Hypothalamus (tissue), 51 donors: ENCODE data around the gene FARSA.
A peak's percentile ranks its signal among the peaks of the same experiment; 100 is the strongest.
"Not testable (repeated sequence)": the region's sequence is repeated elsewhere in the genome, so short reads cannot be mapped to it uniquely, and the experiment has no call there.

Experiments used
- DNase-seq, 51 donors: peaks; one replicate each; lab custom pipeline; 2025; lab: John Stamatoyannopoulos, UW

FARSA gene

GRCh38 chr19:12938779-12939601 is 5.5 kb upstream of the FARSA start:
- peak in 3 of 51 donors; percentile 13 to 27 (median 24) for DNase-seq

- DNase-seq: peak; percentile 72 to 100 (median 99)
These were observed 4.6 kb upstream of the FARSA start, which contains the start of gene CALR for GRCh38 chr19:12937927-12938778. TSS of gene CALR (plus strand) at chr19:12938609. CDS start at chr19:12938680, 71 bp downstream.

DNA sequence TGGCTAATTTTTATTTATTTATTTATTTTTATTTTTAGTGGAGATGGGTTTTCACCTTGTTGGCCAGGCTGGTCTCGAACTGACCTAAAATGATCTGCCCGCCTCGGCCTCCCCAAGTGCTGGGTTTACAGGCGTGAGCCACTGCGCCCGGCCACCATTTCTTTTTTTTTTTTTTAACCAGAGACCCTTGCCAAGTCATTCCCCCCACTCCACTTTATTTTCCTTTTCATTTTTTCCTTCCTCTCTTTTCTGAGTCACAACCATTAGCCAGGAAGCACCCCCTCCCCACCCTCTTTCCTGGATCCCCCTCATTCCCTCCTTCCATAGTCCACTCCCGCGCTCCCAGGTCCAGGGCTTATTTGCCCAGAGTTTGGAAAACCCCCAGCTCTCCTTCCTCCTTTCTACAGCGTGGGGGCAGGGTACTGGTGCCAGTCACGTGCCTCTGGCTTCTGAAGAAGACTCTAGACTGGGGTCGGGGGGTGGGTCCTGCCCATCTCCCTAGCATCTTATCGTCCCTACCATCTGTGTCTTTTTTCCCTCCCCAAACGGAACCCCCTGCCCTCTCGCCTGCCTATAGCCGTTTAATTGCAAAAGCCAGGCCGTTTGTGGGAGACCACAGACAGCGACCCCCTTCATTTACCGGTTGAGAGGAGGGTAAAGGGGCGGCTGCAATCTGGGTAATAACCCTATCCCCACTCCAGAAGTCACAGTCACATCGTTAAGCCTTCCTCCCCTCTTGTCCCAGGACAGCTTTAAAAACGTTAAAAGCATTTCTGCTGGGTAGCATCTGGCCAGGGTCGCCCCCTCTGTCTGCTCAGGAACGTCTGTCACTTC is 3.8 kb upstream of the FARSA start:
- peak in 14 of 51 donors; percentile 8 to 38 (median 20) for DNase-seq

DNA sequence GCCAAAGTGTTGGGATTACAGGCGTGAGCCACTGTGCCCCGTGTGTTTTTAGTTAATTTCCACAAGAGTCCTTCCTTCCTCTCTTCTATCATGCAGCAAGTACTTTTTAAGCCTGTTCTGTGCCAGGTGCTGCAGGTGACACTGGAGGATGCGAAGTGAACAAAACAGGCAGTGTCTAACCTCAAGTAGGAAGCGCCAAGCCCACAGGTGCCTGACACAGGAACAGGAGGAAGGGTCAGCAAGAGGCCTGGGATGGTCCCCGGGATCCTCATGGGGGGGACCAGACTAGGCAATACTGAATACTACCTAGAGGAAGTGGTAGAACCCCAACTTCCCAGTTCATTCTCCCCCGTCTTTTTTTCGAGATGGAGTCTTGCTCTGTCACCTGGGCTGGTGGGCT is 3.1 kb upstream of the FARSA start:
- DNase-seq: no peak

DNA sequence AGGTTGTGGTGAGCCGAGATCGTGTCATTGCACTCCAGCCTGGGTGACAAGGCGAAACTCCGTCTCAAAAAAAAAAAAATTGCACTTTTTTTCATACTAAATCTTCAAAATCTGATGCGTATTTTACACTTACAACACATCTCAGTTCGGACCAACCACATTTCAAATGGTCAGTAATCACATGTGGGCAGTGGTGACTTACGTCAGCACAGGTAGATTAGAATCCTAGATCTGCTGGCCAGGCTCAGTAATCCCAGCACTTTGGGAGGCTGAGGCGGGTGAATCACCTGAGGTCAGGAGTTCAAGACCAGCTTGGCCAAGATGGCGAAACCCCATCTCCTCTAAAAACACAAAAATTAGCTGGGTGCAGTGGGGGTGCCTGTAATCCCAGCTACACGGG is 1.6 kb upstream of the FARSA start:
- no peak for DNase-seq

DNA sequence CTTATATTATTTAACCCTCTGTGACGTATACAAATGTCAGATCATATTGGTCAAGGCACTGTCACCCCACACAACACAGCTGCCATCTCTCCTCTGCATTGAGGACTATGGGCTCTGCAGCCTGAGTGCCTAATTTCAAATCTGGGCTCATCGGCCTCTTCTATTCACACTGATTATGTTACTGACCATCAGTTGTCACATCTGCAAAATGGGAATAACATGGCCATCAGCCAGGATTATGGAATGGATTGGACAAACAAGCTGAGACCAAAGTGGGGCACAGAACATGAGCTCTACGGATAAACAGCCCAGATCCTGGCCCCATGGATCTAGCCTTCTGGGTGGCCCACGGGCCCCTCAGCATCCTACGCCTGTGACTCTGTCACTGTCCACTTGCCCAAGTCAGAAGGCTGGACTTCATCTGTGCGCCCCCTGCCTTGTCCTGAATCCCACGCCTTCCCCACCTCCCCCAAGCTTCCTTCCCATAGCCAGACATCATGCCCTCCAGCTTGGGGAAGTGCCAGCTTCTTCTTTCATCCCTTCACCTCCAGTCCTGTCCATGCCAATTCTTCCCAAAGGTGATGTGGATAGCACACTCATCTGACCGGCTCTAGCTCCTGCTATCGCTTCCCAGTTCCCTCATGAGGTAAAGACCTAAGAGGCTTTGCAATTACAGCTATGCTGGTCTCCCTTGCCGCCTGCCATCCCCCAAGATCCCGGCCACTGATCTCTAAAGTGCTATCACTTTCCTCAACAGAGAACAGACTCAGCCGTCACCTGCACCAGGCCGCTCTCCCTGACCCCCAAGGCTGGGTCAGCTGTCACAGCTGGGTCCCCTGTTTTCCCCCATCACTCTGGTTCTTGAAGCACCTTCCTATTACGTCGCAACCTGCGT is 872 bp downstream of the FARSA start:
- no peak for DNase-seq

- DNase-seq: no peak
These were observed 3.4 kb downstream of the FARSA start for GRCh38 chr19:12930002-12930645.

DNA sequence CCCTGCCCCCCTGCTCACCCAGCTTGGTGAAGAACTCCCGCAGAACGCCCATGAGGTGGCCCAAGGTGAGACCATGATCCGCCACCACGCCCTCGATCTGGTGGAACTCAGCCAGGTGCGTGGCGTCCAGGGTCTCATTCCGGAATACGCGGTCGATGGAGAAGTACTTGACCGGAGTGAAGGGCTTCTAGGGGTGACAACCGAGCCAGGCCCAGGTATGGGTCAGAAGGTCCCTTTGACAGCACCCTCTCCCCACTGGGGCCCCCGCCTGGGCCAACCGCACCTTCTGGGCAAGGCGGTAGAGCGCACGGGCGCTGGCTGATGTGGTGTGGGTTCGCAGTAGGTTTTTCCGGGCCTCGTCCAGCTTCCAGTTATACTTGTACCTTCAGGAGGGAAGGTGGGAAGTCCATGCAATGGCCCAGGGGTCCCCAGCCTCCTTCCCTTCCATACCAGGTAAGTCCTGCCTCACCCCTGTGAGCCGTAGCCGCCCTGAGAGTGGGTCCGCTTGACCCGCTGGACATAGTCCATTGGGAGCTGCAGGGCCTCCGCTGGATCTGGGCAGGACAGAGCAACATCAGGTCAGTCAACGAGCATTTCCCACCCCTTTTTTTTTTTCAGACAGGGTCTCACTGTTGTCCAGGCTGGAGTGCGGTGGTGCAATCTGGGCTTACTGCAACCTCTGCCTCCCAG is 8.7 kb downstream of the FARSA start:
- DNase-seq: no peak

GRCh38 chr19:12922959-12923358 is 10.6 kb downstream of the FARSA start:
- no peak for DNase-seq

- DNase-seq: no peak
These were observed 12.5 kb downstream of the FARSA start for GRCh38 chr19:12921047-12921446.

- DNase-seq: no peak
These were observed 15.3 kb downstream of the FARSA start for GRCh38 chr19:12918253-12918652.

GRCh38 chr19:12915860-12916259 is 17.7 kb downstream of the FARSA start:
- not testable (repeated sequence) for DNase-seq

GRCh38 chr19:12913851-12914690 is 19.4 kb downstream of the FARSA start:
- peak in 17 of 51 donors; percentile 2 to 43 (median 13) for DNase-seq

DNA sequence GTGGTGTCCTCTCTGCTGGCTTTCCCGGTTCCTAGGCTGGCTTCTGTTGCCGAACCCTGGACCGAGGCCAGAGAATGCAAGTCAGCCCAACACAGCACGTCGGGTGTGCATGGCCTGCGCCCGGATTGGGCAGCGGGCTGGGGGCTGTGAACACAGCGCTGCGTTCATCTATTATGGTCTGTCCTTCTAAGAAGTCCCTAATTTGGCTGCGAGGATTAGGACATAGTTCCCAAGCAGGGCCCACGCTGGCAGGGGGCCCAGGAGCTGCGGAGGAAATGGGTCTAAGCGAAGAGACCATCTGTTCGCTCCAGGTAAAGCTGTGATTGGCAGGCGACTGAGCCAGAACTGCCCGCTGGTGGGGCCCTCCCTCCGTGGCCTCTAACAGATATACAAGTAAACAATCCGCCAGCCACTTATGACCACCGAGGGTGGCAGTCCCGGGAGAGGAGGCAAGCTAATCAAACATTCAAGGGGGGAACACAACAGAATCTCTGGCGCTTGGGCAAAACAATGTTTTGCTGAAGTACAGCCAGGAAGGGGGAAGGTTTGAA is 20.4 kb downstream of the FARSA start:
- peak in 47 of 51 donors; percentile 16 to 89 (median 77) for DNase-seq

DNA sequence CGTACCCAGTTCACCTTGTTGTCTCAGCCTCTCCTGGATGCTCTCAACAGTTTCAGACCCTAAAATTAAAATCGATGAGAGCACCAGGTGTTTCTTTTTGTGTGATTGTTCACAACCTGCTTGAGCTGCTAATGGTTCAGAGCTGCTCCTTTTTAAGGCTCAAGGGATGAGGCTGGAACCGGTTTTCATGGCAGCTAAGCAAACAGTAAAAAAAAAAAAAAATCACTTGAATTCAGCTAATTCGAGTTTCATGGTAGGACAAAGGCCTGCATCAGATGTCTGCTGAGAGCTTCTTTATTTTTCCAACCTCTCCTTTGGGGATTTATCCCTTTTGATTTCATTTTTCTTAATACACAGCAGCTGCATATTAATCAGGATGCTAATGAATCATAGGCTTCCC is 20.9 kb downstream of the FARSA start:
- no peak for DNase-seq

DNA sequence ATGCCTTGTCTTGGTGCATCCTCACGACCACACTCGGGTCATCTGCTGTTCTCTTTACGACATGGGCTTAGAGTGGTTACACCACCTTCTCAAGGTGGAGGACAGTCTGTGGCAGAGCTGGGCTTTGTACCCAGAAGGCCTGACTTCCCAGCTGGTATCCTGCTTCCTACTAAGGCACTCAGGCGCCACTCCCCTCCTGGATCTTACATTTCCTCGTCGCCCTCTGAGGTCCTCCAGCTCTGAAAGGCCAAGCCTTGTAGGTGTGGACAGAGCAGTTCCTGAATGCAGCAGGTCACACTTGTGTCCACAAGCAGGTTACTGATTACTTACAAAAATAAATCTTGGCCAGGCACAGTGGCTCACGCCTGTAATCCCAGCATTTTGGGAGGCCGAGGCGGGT is 26.3 kb downstream of the FARSA start:
- no peak for DNase-seq

DNA sequence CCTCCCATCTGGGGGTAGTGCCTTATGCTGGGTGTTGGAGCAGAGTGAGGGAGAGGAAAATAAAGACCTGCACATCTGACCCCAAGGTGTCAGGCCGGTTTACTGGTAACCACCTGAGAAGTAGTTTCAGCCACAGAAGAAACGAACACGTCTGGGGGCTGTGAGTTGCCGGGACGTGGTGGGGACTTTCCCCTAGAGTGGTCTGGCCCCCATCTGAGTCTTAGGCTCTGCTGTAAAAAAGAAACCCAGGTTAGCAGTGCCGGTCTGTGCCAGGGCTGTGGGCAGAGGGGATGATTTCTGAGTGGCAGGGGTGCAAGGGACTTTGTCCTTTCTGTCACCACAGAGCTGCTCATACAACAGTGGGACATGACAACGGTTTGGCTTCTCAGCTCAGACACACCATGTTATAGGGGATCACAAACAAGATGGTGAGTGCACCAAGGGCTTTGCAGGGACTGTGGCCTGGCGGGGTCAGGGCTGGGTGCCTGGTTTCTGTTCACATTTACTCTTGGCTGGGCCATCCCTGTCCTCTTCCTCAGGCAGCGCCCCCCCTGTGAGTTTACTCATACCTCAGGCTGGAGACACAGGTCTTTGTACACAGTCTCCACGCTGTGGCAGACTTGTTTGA is 33.5 kb downstream of the FARSA start:
- DNase-seq: no peak
